Measurements from ENCODE around the gene CELA3A. TPM values are rescaled to one million over a fixed set of nuclear protein-coding genes. Genes with fewer than 3 reads are reported as not detected.
A peak's percentile ranks its signal among the peaks of the same experiment; 100 is the strongest.

Gene CELA3A
- total and polyA plus RNA-seq, 2 of the 13 experiments (the other 11 are each of a cell fraction or from before 2014, with no cell fraction given) = 0.09 TPM; not detected in 1

DNA sequence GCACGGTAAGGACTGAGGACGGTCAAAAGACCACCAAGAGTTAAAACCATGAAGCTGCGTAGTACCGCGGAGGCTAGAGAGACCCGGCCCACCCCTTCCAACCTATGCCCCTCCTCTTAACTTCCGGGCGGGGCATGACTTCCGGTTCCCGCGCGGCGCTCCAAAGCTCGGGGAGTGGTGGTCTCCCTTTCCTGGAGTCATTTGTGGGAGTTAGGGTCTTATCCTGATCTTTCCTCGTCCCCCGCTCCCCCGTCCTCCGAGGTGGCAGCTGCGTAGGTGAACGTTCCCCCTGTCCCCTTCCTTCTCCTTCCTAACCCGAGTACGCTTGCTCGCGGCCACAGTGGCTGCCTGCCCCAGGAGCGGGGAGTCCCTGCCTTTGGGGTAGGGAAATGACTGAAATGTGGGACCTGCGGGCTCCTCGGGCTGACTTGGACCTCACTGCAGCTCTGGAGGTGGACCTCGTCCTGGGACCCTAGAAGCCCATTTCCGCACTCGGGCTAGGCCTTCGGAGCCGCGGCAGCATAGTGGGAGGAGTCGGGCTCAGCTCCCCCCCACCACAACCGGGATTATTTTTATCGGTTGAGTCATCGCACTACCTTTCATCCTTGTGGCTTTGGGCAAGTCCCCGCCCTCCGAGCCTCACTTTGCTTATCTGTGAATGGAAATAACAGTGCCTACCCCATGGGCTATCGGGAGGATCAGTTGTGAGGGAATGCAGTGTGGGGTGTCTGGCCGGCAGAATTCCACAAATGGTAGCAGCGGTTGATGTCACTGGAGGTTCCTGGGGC lies 24.1 kb downstream of the CELA3A start (continued):
- no peak for TF ChIP-seq STAT6 (CRISPR knock-in tag; IDR thresholded peaks at IDR 0.05; ENCODE audit: borderline replicate concordance)
- TF ChIP-seq HIVEP1 (CRISPR knock-in tag; IDR thresholded peaks at IDR 0.05) = peak; percentile 65; the same call in 1 of the 2 replicates
- no peak for TF ChIP-seq ZNF256 (CRISPR knock-in tag; conservative IDR thresholded peaks at IDR 0.05)
- no peak for TF ChIP-seq HMG20A (CRISPR knock-in tag; IDR thresholded peaks at IDR 0.05; ENCODE audit: borderline replicate concordance)
- no peak for TF ChIP-seq ATRX (CRISPR knock-in tag; IDR thresholded peaks at IDR 0.05; ENCODE audit: borderline replicate concordance)
- peak; percentile 48; the same call in 1 of the 2 replicates for TF ChIP-seq MED1 (CRISPR knock-in tag; IDR thresholded peaks at IDR 0.05)
- TF ChIP-seq ZSCAN30 (CRISPR knock-in tag; IDR thresholded peaks at IDR 0.05) = no peak
- TF ChIP-seq ZNF766 (CRISPR knock-in tag; IDR thresholded peaks at IDR 0.05; ENCODE audit: borderline replicate concordance) = no peak
- no peak for TF ChIP-seq SRSF4 (IDR thresholded peaks at IDR 0.05; ENCODE audit: low read depth, low read length, poor library complexity, severe bottlenecking)
- no peak; the same call in 1 of the 2 replicates for TF ChIP-seq ZNF75D (CRISPR knock-in tag; IDR thresholded peaks at IDR 0.05; ENCODE audit: borderline replicate concordance)
- TF ChIP-seq FOSL2 (CRISPR knock-in tag; IDR thresholded peaks at IDR 0.05) = peak; percentile 88
- TF ChIP-seq RFX3 (CRISPR knock-in tag; IDR thresholded peaks at IDR 0.05) = no peak
- peak; percentile 70 for TF ChIP-seq ZNF629 (CRISPR knock-in tag; conservative IDR thresholded peaks at IDR 0.05)
- TF ChIP-seq SRF (IDR thresholded peaks at IDR 0.05; ENCODE audit: low read depth, low read length) = no peak
- no peak for TF ChIP-seq ZMAT5 (CRISPR knock-in tag; IDR thresholded peaks at IDR 0.05; ENCODE audit: borderline replicate concordance, low read depth)
- no peak for TF ChIP-seq HNRNPH1 (optimal IDR thresholded peaks at IDR 0.05; ENCODE audit: low read depth, low read length)
- TF ChIP-seq ZSCAN12 (CRISPR knock-in tag; IDR thresholded peaks at IDR 0.05) = no peak
- peak; percentile 91 for TF ChIP-seq SP4 (CRISPR knock-in tag; IDR thresholded peaks at IDR 0.05)
- peak; percentile 35; the same call in 1 of the 2 replicates for TF ChIP-seq ZKSCAN8 (CRISPR knock-in tag; IDR thresholded peaks at IDR 0.05; ENCODE audit: borderline replicate concordance)
- TF ChIP-seq ZBTB1 (CRISPR knock-in tag; IDR thresholded peaks at IDR 0.05; ENCODE audit: borderline replicate concordance) = no peak
- TF ChIP-seq HDAC2 (CRISPR knock-in tag; IDR thresholded peaks at IDR 0.05) = 0 out of 2 replicates have a peak, but pooled peaks have one; percentile 10
- peak; percentile 92 for TF ChIP-seq THAP11 (CRISPR knock-in tag; IDR thresholded peaks at IDR 0.05)
- TF ChIP-seq, protein P1, sequence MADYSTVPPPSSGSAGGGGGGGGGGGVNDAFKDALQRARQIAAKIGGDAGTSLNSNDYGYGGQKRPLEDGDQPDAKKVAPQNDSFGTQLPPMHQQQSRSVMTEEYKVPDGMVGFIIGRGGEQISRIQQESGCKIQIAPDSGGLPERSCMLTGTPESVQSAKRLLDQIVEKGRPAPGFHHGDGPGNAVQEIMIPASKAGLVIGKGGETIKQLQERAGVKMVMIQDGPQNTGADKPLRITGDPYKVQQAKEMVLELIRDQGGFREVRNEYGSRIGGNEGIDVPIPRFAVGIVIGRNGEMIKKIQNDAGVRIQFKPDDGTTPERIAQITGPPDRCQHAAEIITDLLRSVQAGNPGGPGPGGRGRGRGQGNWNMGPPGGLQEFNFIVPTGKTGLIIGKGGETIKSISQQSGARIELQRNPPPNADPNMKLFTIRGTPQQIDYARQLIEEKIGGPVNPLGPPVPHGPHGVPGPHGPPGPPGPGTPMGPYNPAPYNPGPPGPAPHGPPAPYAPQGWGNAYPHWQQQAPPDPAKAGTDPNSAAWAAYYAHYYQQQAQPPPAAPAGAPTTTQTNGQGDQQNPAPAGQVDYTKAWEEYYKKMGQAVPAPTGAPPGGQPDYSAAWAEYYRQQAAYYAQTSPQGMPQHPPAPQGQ (CRISPR knock-in tag; IDR thresholded peaks at IDR 0.05; ENCODE audit: borderline replicate concordance) = no peak
- no peak for TF ChIP-seq ZFP36L2 (CRISPR knock-in tag; IDR thresholded peaks at IDR 0.05)
- TF ChIP-seq ZBTB20 (CRISPR knock-in tag; IDR thresholded peaks at IDR 0.05; ENCODE audit: borderline replicate concordance, low read depth) = no peak; the same call in 1 of the 2 replicates
- TF ChIP-seq ZNF607 (CRISPR knock-in tag; IDR thresholded peaks at IDR 0.05; ENCODE audit: borderline replicate concordance) = peak; percentile 54; the same call in 1 of the 2 replicates
- TF ChIP-seq ZNF143 (CRISPR knock-in tag; IDR thresholded peaks at IDR 0.05) = peak; percentile 68; the same call in 1 of the 2 replicates
